ENCODE data around the gene CTIF.

GRCh38 chr18:48632676-48633257 lies 93.9 kb downstream of the CTIF start:
- no peak for TF ChIP-seq POLR2A (IDR thresholded peaks at IDR 0.05; ENCODE audit: low read depth, low read length)
- no peak for TF ChIP-seq POLR2AphosphoS5 (IDR thresholded peaks at IDR 0.05; ENCODE audit: low read depth, low read length)
